Psoas muscle (tissue), 8 donors: ENCODE measurements around the gene MMP17. TPM values are rescaled to one million over a fixed set of nuclear protein-coding genes. Genes with fewer than 3 reads are reported as not detected.

ENCODE experiments used
- ATAC-seq, 4 donors: fragments of 200-7000 bp; cut with Tn5 transposase; one replicate each; pipeline ENCODE4 v1.9.1; 2020; ENCODE audit warnings: moderate library complexity in 3 of 4, mild to moderate bottlenecking in 2 of 4
- DNase-seq, 2 donors: peaks; one replicate each; pipeline ENCODE4 v3.0.0-alpha.2; 2020
- H3K27ac ChIP-seq: fragments of 200-600 bp; one replicate; pipeline ENCODE4 v1.8.0; 2022
- H3K27me3 ChIP-seq, 3 donors: fragments of 200-600 bp in 1 of 3; one replicate each; pipeline versions ENCODE4 v1.6.1 to v1.8.0; 2013 to 2022; ENCODE audit warnings: low read length in 2 of 3, mild to moderate bottlenecking in 2 of 3, moderate library complexity in 1 of 3; ENCODE audit not compliant: insufficient read depth in 3 of 3
- H3K36me3 ChIP-seq, 2 donors: fragments of 200-600 bp in 1 of 2; one replicate each; pipeline versions ENCODE4 v1.6.1 to v1.8.0; 2013 to 2022; ENCODE audit warnings: low read depth in 1 of 2, mild to moderate bottlenecking in 1 of 2, moderate library complexity in 1 of 2; ENCODE audit not compliant: insufficient read depth in 1 of 2
- H3K4me1 ChIP-seq: fragments of 200-600 bp; one replicate; pipeline ENCODE4 v1.8.0; 2022
- H3K4me3 ChIP-seq: fragments of 200-600 bp; one replicate; pipeline ENCODE4 v1.8.0; 2022; ENCODE audit warnings: mild to moderate bottlenecking
- H3K9me3 ChIP-seq: fragments of 200-600 bp; one replicate; pipeline ENCODE4 v1.8.0; 2022
- CTCF ChIP-seq: fragments of 200-600 bp; IDR thresholded peaks from one replicate; pipeline ENCODE4 v1.8.0; 2022; ENCODE audit warnings: antibody characterized with exemption
- WGBS, 3 donors: extraction: QIAGEN DNeasy Blood & Tissue Kit; methylation state at CpG; one replicate each; pipeline versions ENCODE4 v1.1.6 to v1.1.7; 2013; 5-methylcytosine and 5-hydroxymethylcytosine counted together
- intact Hi-C, 2 donors: fragments of 100-400 bp; cut with DNase I; formaldehyde crosslinking; loops; one replicate each; pipeline versions ENCODE4 v1.11.0 to v1.14.2; 2022
- polyA plus RNA-seq, 3 donors: library from polyadenylated mRNA; stranded (reverse); fragments of 200-250 nt; gene quantifications; one replicate each; pipeline ENCODE4 v1.2.3, GENCODE V29; 2013
- total RNA-seq, 4 donors: library from RNA; stranded (reverse); fragmentation: NEBNext Ultra II Directional in 2 of 4; extraction: Animal tissue kit (Norgen Biotek cat#: 25700) in 2 of 4; gene quantifications; one replicate each; pipeline versions ENCODE4 v1.2.1 to v1.2.4, GENCODE V29; 2021 to 2023
- donor health status: healthy with polysubstance abuse.
- donor health status: DM: no; HTN: no; CAD: no; lungs with moderate emphysema.
- donor health status: Bipolar disorder and iron deficiency.
- donor health status: healthy.
- donor health status: DM: yes; HTN: yes; CAD: no.
- donor health status: DM: no; HTN: no; CAD: no.
- donor health status: DM: no; HTN: no; CAD: no.
- donor health status: DM: yes; HTN: yes; CAD: no.

MMP17 gene
- total and polyA plus RNA-seq, 7 donors, result 0.64 to 1.4 (median 1.0) TPM

GRCh38 chr12:131841547-131841946 lies 13.4 kb downstream of the MMP17 start:
- H3K4me1 ChIP-seq, result no peaks in the 10 kb centered on the region
- ATAC-seq, result no peak
- no peaks in the 10 kb centered on the region for H3K36me3 ChIP-seq
- H3K4me3 ChIP-seq, result no peak overlapping the region
- no peaks in the 10 kb centered on the region for H3K9me3 ChIP-seq
- H3K27me3 ChIP-seq, result no peaks in the 10 kb centered on the region
- intact Hi-C loops, result no loop called here
- no peak overlapping the region for H3K27ac ChIP-seq
- no peak for TF ChIP-seq CTCF
- 90 to 93% (median 91%) methylated on average over 22 of the region's 22 CpGs for WGBS, 3 donors
- DNase-seq, result no peak

GRCh38 chr12:131842169-131842568 lies 14.0 kb downstream of the MMP17 start:
- no peaks in the 10 kb centered on the region for H3K27me3 ChIP-seq
- no peak for ATAC-seq
- no peak overlapping the region for H3K27ac ChIP-seq
- H3K36me3 ChIP-seq, result no peaks in the 10 kb centered on the region
- no peak for TF ChIP-seq CTCF
- DNase-seq, result no peak
- 81 to 86% (median 82%) methylated on average over 15 of the region's 15 CpGs for WGBS, 3 donors
- no peak overlapping the region for H3K4me3 ChIP-seq
- no peaks in the 10 kb centered on the region for H3K9me3 ChIP-seq
- H3K4me1 ChIP-seq, result no peaks in the 10 kb centered on the region
- intact Hi-C loops, result no loop called here

- no peaks in the 10 kb centered on the region for H3K9me3 ChIP-seq
- H3K36me3 ChIP-seq, result no peaks in the 10 kb centered on the region
- ATAC-seq (no peak), DNase-seq (no peak)
- H3K4me1 ChIP-seq, result no peaks in the 10 kb centered on the region
- no peak for TF ChIP-seq CTCF
- H3K27me3 ChIP-seq, result no peaks in the 10 kb centered on the region
- H3K27ac ChIP-seq, result no peak overlapping the region
- H3K4me3 ChIP-seq, result no peak overlapping the region
- WGBS, 3 donors, result 85 to 91% (median 87%) methylated on average over 16 of the region's 16 CpGs
- intact Hi-C loops, result no loop called here
These were observed 15.3 kb downstream of the MMP17 start for GRCh38 chr12:131843527-131843926.

GRCh38 chr12:131844140-131844539 lies 15.9 kb downstream of the MMP17 start:
- intact Hi-C loops, result no loop called here
- no peak for TF ChIP-seq CTCF
- Histone ChIP-seq H3K27me3 (no peaks in the 10 kb centered on the region), H3K36me3 (no peaks in the 10 kb centered on the region), H3K4me1 (no peaks in the 10 kb centered on the region), H3K9me3 (no peaks in the 10 kb centered on the region), H3K27ac (no peak overlapping the region), H3K4me3 (no peak overlapping the region)
- no peak for DNase-seq
- ATAC-seq, result no peak
- 76 to 82% (median 78%) methylated on average over 11 of the region's 11 CpGs for WGBS, 3 donors

GRCh38 chr12:131844656-131845055 lies 16.5 kb downstream of the MMP17 start:
- Histone ChIP-seq H3K4me1 (no peaks in the 10 kb centered on the region), H3K27ac (no peak overlapping the region), H3K9me3 (no peaks in the 10 kb centered on the region), H3K27me3 (no peaks in the 10 kb centered on the region), H3K36me3 (no peaks in the 10 kb centered on the region), H3K4me3 (no peak overlapping the region)
- TF ChIP-seq CTCF, result no peak
- ATAC-seq (no peak), DNase-seq (no peak)
- intact Hi-C loops, result no loop called here
- 90 to 93% (median 90%) methylated on average over 25 of the region's 25 CpGs for WGBS, 3 donors
